Tibial nerve (tissue), 3 donors: Measurements from ENCODE around the gene CALD1.

Source experiments
- POLR2A ChIP-seq, 2 donors: fragments of 450-650 bp; IDR thresholded peaks; one replicate each; pipeline ENCODE4 v1.6.1; 2017; ENCODE audit warnings: antibody characterized with exemption in 2 of 2, mild to moderate bottlenecking in 2 of 2, moderate library complexity in 2 of 2
- TF ChIP-seq, protein P1 (sequence below), 5 experiments: fragments of 200-600 bp in 3 of 5; fragments of 450-650 bp in 2 of 5; sonication (generic) in 3 of 5; IDR thresholded peaks; one replicate each; pipeline ENCODE4 v1.5.1; 2016 to 2019; ENCODE audit warnings: antibody characterized with exemption in 5 of 5, mild to moderate bottlenecking in 3 of 5, moderate library complexity in 2 of 5

DNA sequence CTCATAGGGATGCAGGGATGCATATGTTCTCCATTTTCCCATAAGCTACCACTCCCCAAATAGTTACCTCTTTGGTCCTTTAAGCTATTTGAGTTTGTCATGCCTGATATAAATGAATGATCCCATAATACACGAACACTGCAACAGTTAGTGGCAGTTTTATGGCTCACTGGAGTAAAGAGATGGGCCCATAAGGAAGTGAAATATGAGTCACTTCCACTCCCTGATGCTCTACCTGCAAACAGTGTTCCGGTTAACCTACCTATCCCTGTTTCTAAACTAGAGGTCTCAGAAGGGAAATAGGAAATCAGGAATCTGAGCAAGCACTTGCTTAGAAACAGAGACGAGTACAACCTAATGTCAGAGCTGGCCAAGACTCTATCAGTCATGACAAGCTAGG, 71.7 kb downstream of the CALD1 start:
- no peak for TF ChIP-seq POLR2A (IDR thresholded peaks at IDR 0.05)
- TF ChIP-seq, protein P1, sequence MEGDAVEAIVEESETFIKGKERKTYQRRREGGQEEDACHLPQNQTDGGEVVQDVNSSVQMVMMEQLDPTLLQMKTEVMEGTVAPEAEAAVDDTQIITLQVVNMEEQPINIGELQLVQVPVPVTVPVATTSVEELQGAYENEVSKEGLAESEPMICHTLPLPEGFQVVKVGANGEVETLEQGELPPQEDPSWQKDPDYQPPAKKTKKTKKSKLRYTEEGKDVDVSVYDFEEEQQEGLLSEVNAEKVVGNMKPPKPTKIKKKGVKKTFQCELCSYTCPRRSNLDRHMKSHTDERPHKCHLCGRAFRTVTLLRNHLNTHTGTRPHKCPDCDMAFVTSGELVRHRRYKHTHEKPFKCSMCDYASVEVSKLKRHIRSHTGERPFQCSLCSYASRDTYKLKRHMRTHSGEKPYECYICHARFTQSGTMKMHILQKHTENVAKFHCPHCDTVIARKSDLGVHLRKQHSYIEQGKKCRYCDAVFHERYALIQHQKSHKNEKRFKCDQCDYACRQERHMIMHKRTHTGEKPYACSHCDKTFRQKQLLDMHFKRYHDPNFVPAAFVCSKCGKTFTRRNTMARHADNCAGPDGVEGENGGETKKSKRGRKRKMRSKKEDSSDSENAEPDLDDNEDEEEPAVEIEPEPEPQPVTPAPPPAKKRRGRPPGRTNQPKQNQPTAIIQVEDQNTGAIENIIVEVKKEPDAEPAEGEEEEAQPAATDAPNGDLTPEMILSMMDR (IDR thresholded peaks at IDR 0.05), result no peak
